HUES6 (cell line): ENCODE data around the gene CTBP2.

Experiments
- H3K27ac ChIP-seq: 2 replicates; pipeline ENCODE4 v1.7.0; 2013; ENCODE audit warnings: low read depth, mild to moderate bottlenecking, low read length, inconsistent platforms
- H3K27me3 ChIP-seq: 2 replicates; pipeline ENCODE4 v1.6.1; 2013; ENCODE audit warnings: low read length; ENCODE audit not compliant: control insufficient read depth, insufficient read depth
- H3K36me3 ChIP-seq: 2 replicates; pipeline ENCODE4 v1.6.1; 2013; ENCODE audit warnings: low read length; ENCODE audit not compliant: control insufficient read depth, insufficient read depth
- H3K4me1 ChIP-seq: 2 replicates; pipeline ENCODE4 v1.6.1; 2013; ENCODE audit warnings: low read length; ENCODE audit not compliant: control insufficient read depth, insufficient read depth
- H3K4me3 ChIP-seq: 2 replicates; pipeline ENCODE4 v1.5.1; 2013; ENCODE audit warnings: low read depth, low read length
- H3K9ac ChIP-seq: one replicate; pipeline ENCODE4 v1.6.1; 2013; ENCODE audit warnings: mild to moderate bottlenecking, low read length
- H3K9me3 ChIP-seq: 2 replicates; pipeline ENCODE4 v1.6.1; 2013; ENCODE audit warnings: low read depth, low read length; ENCODE audit not compliant: control insufficient read depth, insufficient read depth

The CTBP2 gene

GRCh38 chr10:124962421-124962820 lies 197.9 kb downstream of the CTBP2 start:
- Histone ChIP-seq H3K4me3 (no peak overlapping the region), H3K27me3 (no peaks in the 10 kb centered on the region), H3K36me3 (peaks cover 12% of the 10 kb centered on the region), H3K27ac (no peak overlapping the region), H3K4me1 (peaks cover 6% of the 10 kb centered on the region; the same call in 1 of the 2 replicates), H3K9ac (no peak overlapping the region), H3K9me3 (no peaks in the 10 kb centered on the region)

- no peaks in the 10 kb centered on the region for H3K27me3 ChIP-seq
- no peak overlapping the region for H3K27ac ChIP-seq
- no peak overlapping the region for H3K4me3 ChIP-seq
- no peak overlapping the region for H3K9ac ChIP-seq
- H3K9me3 ChIP-seq = no peaks in the 10 kb centered on the region
- 0 out of 2 replicates have a peak, but pooled peaks cover under 1% of the 10 kb centered on the region for H3K36me3 ChIP-seq
- peaks cover 6% of the 10 kb centered on the region; the same call in 1 of the 2 replicates for H3K4me1 ChIP-seq
These were observed 199.2 kb downstream of the CTBP2 start for GRCh38 chr10:124961248-124961570.

- Histone ChIP-seq H3K4me1 (peaks cover 6% of the 10 kb centered on the region; the same call in 1 of the 2 replicates), H3K4me3 (no peak overlapping the region), H3K9ac (no peak overlapping the region), H3K27me3 (no peaks in the 10 kb centered on the region), H3K36me3 (no peaks in the 10 kb centered on the region), H3K27ac (no peak overlapping the region), H3K9me3 (no peaks in the 10 kb centered on the region)
These were observed 200.8 kb downstream of the CTBP2 start for GRCh38 chr10:124959564-124959963.

- no peak overlapping the region for H3K4me3 ChIP-seq
- H3K9me3 ChIP-seq = no peaks in the 10 kb centered on the region
- H3K27ac ChIP-seq = no peak overlapping the region
- H3K4me1 ChIP-seq = peaks cover 11% of the 10 kb centered on the region; the same call in 1 of the 2 replicates
- no peaks in the 10 kb centered on the region for H3K27me3 ChIP-seq
- H3K9ac ChIP-seq = no peak overlapping the region
- no peaks in the 10 kb centered on the region for H3K36me3 ChIP-seq
These were observed 202.9 kb downstream of the CTBP2 start for GRCh38 chr10:124957404-124957947.

- Histone ChIP-seq H3K9ac (no peak overlapping the region), H3K27ac (no peak overlapping the region)
These were observed 203.6 kb downstream of the CTBP2 start for GRCh38 chr10:124956764-124957163.

GRCh38 chr10:124955868-124956267 lies 204.5 kb downstream of the CTBP2 start:
- peaks cover 18% of the 10 kb centered on the region for H3K4me1 ChIP-seq

More at GRCh38 chr10:124956764-124957163, 203.6 kb downstream of the CTBP2 start:
- no peaks in the 10 kb centered on the region for H3K9me3 ChIP-seq
- no peaks in the 10 kb centered on the region for H3K27me3 ChIP-seq
- H3K36me3 ChIP-seq = no peaks in the 10 kb centered on the region
- no peak overlapping the region for H3K4me3 ChIP-seq
- peaks cover 18% of the 10 kb centered on the region for H3K4me1 ChIP-seq

GRCh38 chr10:124955243-124955642 lies 205.1 kb downstream of the CTBP2 start:
- 0 out of 2 replicates have a peak overlapping the region, but pooled peaks have one; percentile 5 for H3K27ac ChIP-seq
- H3K4me3 ChIP-seq = no peak overlapping the region
- no peaks in the 10 kb centered on the region for H3K9me3 ChIP-seq
- no peaks in the 10 kb centered on the region for H3K36me3 ChIP-seq
- peaks cover 18% of the 10 kb centered on the region for H3K4me1 ChIP-seq
- no peak overlapping the region for H3K9ac ChIP-seq
- H3K27me3 ChIP-seq = no peaks in the 10 kb centered on the region

More at GRCh38 chr10:124955868-124956267, 204.5 kb downstream of the CTBP2 start:
- no peak overlapping the region for H3K27ac ChIP-seq
- H3K27me3 ChIP-seq = no peaks in the 10 kb centered on the region
- no peaks in the 10 kb centered on the region for H3K9me3 ChIP-seq
- no peak overlapping the region for H3K4me3 ChIP-seq
- no peaks in the 10 kb centered on the region for H3K36me3 ChIP-seq
- H3K9ac ChIP-seq = no peak overlapping the region

- H3K4me1 ChIP-seq = peaks cover 12% of the 10 kb centered on the region
- no peaks in the 10 kb centered on the region for H3K27me3 ChIP-seq
- H3K27ac ChIP-seq = no peak overlapping the region
- H3K9ac ChIP-seq = no peak overlapping the region
- no peaks in the 10 kb centered on the region for H3K9me3 ChIP-seq
- no peak overlapping the region for H3K4me3 ChIP-seq
- no peaks in the 10 kb centered on the region for H3K36me3 ChIP-seq
These were observed 206.9 kb downstream of the CTBP2 start for GRCh38 chr10:124953421-124953820.

- no peak overlapping the region for H3K4me3 ChIP-seq
- H3K4me1 ChIP-seq = peaks cover 12% of the 10 kb centered on the region
- no peaks in the 10 kb centered on the region for H3K27me3 ChIP-seq
- no peaks in the 10 kb centered on the region for H3K36me3 ChIP-seq
- H3K9me3 ChIP-seq = no peaks in the 10 kb centered on the region
- H3K9ac ChIP-seq = no peak overlapping the region
- H3K27ac ChIP-seq = no peak overlapping the region
These were observed 208.2 kb downstream of the CTBP2 start for GRCh38 chr10:124952123-124952522.

GRCh38 chr10:124949543-124949942 lies 210.8 kb downstream of the CTBP2 start:
- H3K27ac ChIP-seq = no peak overlapping the region
- no peaks in the 10 kb centered on the region for H3K36me3 ChIP-seq
- H3K4me1 ChIP-seq = peaks cover 30% of the 10 kb centered on the region
- no peak overlapping the region for H3K9ac ChIP-seq
- H3K4me3 ChIP-seq = no peak overlapping the region
- no peaks in the 10 kb centered on the region for H3K27me3 ChIP-seq
- H3K9me3 ChIP-seq = no peaks in the 10 kb centered on the region

GRCh38 chr10:124946945-124947344 lies 213.4 kb downstream of the CTBP2 start:
- Histone ChIP-seq H3K4me3 (no peak overlapping the region), H3K27me3 (no peaks in the 10 kb centered on the region), H3K27ac (no peak overlapping the region), H3K9me3 (no peaks in the 10 kb centered on the region), H3K4me1 (peaks cover 39% of the 10 kb centered on the region), H3K36me3 (peaks cover 6% of the 10 kb centered on the region), H3K9ac (no peak overlapping the region)
